ENCODE results near the gene CTH. TPM values are rescaled to one million over a fixed set of nuclear protein-coding genes. Genes with fewer than 3 reads are reported as not detected.
"Not testable (repeated sequence)": the region's sequence is repeated elsewhere in the genome, so short reads cannot be mapped to it uniquely, and the experiment has no call there.

Gene CTH
- total and polyA plus RNA-seq, 2 of the 13 experiments (the other 11 are each of a cell fraction or from before 2014, with no cell fraction given) = 8.7 to 19.7 TPM

GRCh38 chr1:70477090-70477489, 66.0 kb downstream of the CTH start:
- no peak for TF ChIP-seq ATF1 (CRISPR knock-in tag; IDR thresholded peaks at IDR 0.05)
- in situ Hi-C loops (cut with HindIII; ENCODE audit: extremely low pct_ligation_motif_present, low pct_unique_long_range_greater_than_20kb) = no loop called here
- H3K27me3 ChIP-seq (ENCODE audit: control insufficient read depth in 1 of 2, insufficient read depth in 2 of 2, low read length in 2 of 2) = no peaks in the 10 kb centered on the region
- no peak overlapping the region for H3K27ac ChIP-seq (ENCODE audit: extremely low read length, insufficient read depth, low read length)
- H3K9ac ChIP-seq (ENCODE audit: insufficient read depth, low read depth, low read length) = no peak overlapping the region
- no peak overlapping the region for H3K4me3 ChIP-seq (replicated peaks in 1 of 3; ENCODE audit: insufficient read depth in 1 of 3, low read depth in 2 of 3, low read length in 3 of 3)
- no peaks in the 10 kb centered on the region for H3K79me2 ChIP-seq (ENCODE audit: insufficient read depth, low read length)
- no peaks in the 10 kb centered on the region for H3K36me3 ChIP-seq (replicated peaks in 1 of 2; ENCODE audit: control insufficient read depth in 1 of 2, insufficient read depth in 2 of 2, low read length in 2 of 2)
- no peak overlapping the region for H3K4me2 ChIP-seq (ENCODE audit: low read depth, low read length)
- ChIA-PET POLR2A (no interaction called here), CTCF (ENCODE audit: low intra/inter-chr PET ratio, low total read pairs) (no interaction called here)
- H2AFZ ChIP-seq (ENCODE audit: low read length) = no peak overlapping the region
- FAIRE-seq (no peak), ATAC-seq (no peak), DNase-seq (ENCODE audit: low spot score) (no peak)
- intact Hi-C loops (cut with micrococcal nuclease; ENCODE audit: unreplicated experiment) = no loop called here
- BruUV-seq (replicated peaks) = no TSS peak
- no peaks in the 10 kb centered on the region for H3K4me1 ChIP-seq (ENCODE audit: insufficient read depth, low read length)
- 70% methylated on average over 12 of the region's 12 CpGs for WGBS (ENCODE audit: low lambda C conversion rate)
- no peaks in the 10 kb centered on the region for H3K9me3 ChIP-seq (ENCODE audit: low read length)
- no peaks in the 10 kb centered on the region for H4K20me1 ChIP-seq (ENCODE audit: insufficient read depth, low read length)

- in situ Hi-C loops (cut with HindIII; ENCODE audit: extremely low pct_ligation_motif_present, low pct_unique_long_range_greater_than_20kb) = not testable (repeated sequence)
- 64% methylated on average over 4 of the region's 4 CpGs for WGBS (ENCODE audit: low lambda C conversion rate)
Observed at GRCh38 chr1:70477905-70478304, 66.8 kb downstream of the CTH start.

GRCh38 chr1:70483342-70483741, 72.3 kb downstream of the CTH start:
- no TSS peak for BruUV-seq (replicated peaks)
- Histone ChIP-seq H3K4me2 (ENCODE audit: low read depth, low read length) (no peak overlapping the region), H3K9me3 (ENCODE audit: low read length) (no peaks in the 10 kb centered on the region), H3K4me1 (ENCODE audit: insufficient read depth, low read length) (no peaks in the 10 kb centered on the region), H4K20me1 (ENCODE audit: insufficient read depth, low read length) (no peaks in the 10 kb centered on the region), H3K4me3 (replicated peaks in 1 of 3; ENCODE audit: insufficient read depth in 1 of 3, low read depth in 2 of 3, low read length in 3 of 3) (no peak overlapping the region), H3K79me2 (ENCODE audit: insufficient read depth, low read length) (no peaks in the 10 kb centered on the region), H2AFZ (ENCODE audit: low read length) (no peak overlapping the region), H3K36me3 (replicated peaks in 1 of 2; ENCODE audit: control insufficient read depth in 1 of 2, insufficient read depth in 2 of 2, low read length in 2 of 2) (no peaks in the 10 kb centered on the region), H3K27me3 (ENCODE audit: control insufficient read depth in 1 of 2, insufficient read depth in 2 of 2, low read length in 2 of 2) (no peaks in the 10 kb centered on the region), H3K9ac (ENCODE audit: insufficient read depth, low read depth, low read length) (no peak overlapping the region), H3K27ac (ENCODE audit: extremely low read length, insufficient read depth, low read length) (no peak overlapping the region)
- DNase-seq (ENCODE audit: low spot score) (no peak), ATAC-seq (no peak), FAIRE-seq (no peak)
- no peak for TF ChIP-seq HCFC1 (IDR thresholded peaks at IDR 0.05; ENCODE audit: low read depth, low read length)
- no peak for TF ChIP-seq ZNF678 (CRISPR knock-in tag; IDR thresholded peaks at IDR 0.05)
- TF ChIP-seq ZBTB8A (CRISPR knock-in tag; IDR thresholded peaks at IDR 0.05; ENCODE audit: borderline replicate concordance, low read depth) = no peak
- TF ChIP-seq CEBPG (CRISPR knock-in tag; IDR thresholded peaks at IDR 0.05) = no peak
- no peak for TF ChIP-seq ZFP62 (CRISPR knock-in tag; IDR thresholded peaks at IDR 0.05)
- TF ChIP-seq NCOA1 (CRISPR knock-in tag; IDR thresholded peaks at IDR 0.05) = no peak
- no peak for TF ChIP-seq NFYB (CRISPR knock-in tag; IDR thresholded peaks at IDR 0.05)
- no peak for TF ChIP-seq SRSF1 (optimal IDR thresholded peaks at IDR 0.05; ENCODE audit: low read depth, low read length)
- TF ChIP-seq ZNF597 (CRISPR knock-in tag; IDR thresholded peaks at IDR 0.05) = no peak
- no peak for TF ChIP-seq HOXD1 (CRISPR knock-in tag; IDR thresholded peaks at IDR 0.05)
- no peak for TF ChIP-seq KDM2A (CRISPR knock-in tag; IDR thresholded peaks at IDR 0.05; ENCODE audit: borderline replicate concordance, low read depth)
- intact Hi-C loops (cut with micrococcal nuclease; ENCODE audit: unreplicated experiment) = no loop called here
- 80% methylated on average over 4 of the region's 4 CpGs for WGBS (ENCODE audit: low lambda C conversion rate)
- in situ Hi-C loops (cut with HindIII; ENCODE audit: extremely low pct_ligation_motif_present, low pct_unique_long_range_greater_than_20kb) = no loop called here
- CTCF ChIA-PET (ENCODE audit: low intra/inter-chr PET ratio, low total read pairs) = no interaction called here
- POLR2A ChIA-PET = no interaction called here

More at GRCh38 chr1:70477905-70478304, 66.8 kb downstream of the CTH start:
- DNase-seq (ENCODE audit: low spot score); H4K20me1 ChIP-seq (ENCODE audit: insufficient read depth, low read length); H3K27me3 ChIP-seq (ENCODE audit: control insufficient read depth in 1 of 2, insufficient read depth in 2 of 2, low read length in 2 of 2); H3K27ac ChIP-seq (ENCODE audit: extremely low read length, insufficient read depth, low read length); H3K4me3 ChIP-seq (replicated peaks in 1 of 3; ENCODE audit: insufficient read depth in 1 of 3, low read depth in 2 of 3, low read length in 3 of 3); H3K4me1 ChIP-seq (ENCODE audit: insufficient read depth, low read length); FAIRE-seq; intact Hi-C loops (cut with micrococcal nuclease; ENCODE audit: unreplicated experiment); POLR2A ChIA-PET; H3K9me3 ChIP-seq (ENCODE audit: low read length); ATAC-seq; BruUV-seq (replicated peaks); H3K79me2 ChIP-seq (ENCODE audit: insufficient read depth, low read length); H3K4me2 ChIP-seq (ENCODE audit: low read depth, low read length); H3K9ac ChIP-seq (ENCODE audit: insufficient read depth, low read depth, low read length); CTCF ChIA-PET (ENCODE audit: low intra/inter-chr PET ratio, low total read pairs); H3K36me3 ChIP-seq (replicated peaks in 1 of 2; ENCODE audit: control insufficient read depth in 1 of 2, insufficient read depth in 2 of 2, low read length in 2 of 2); H2AFZ ChIP-seq (ENCODE audit: low read length): not testable (repeated sequence)

All from HepG2 (cell line).